ENCODE results near the gene MEOX2.
A peak's percentile ranks its signal among the peaks of the same experiment; 100 is the strongest.

MEOX2 gene

GRCh38 chr7:15692501-15693020, 6.1 kb upstream of the MEOX2 start:
- no peaks in the 10 kb centered on the region for H3K27me3 ChIP-seq
- peaks cover 5% of the 10 kb centered on the region; the same call in 1 of the 2 replicates for H3K9me3 ChIP-seq
- H3K4me3 ChIP-seq, result no peak overlapping the region
- H3K4me2 ChIP-seq, result no peak overlapping the region
- no peak overlapping the region for H3K9ac ChIP-seq
- H3K27ac ChIP-seq, result no peak overlapping the region
- no peaks in the 10 kb centered on the region for H4K20me1 ChIP-seq
- no peaks in the 10 kb centered on the region for H3K4me1 ChIP-seq
- TF ChIP-seq Cebpa-rat (IDR thresholded peaks at IDR 0.05), result no peak
- no peaks in the 10 kb centered on the region for H3K36me3 ChIP-seq

GRCh38 chr7:15688911-15689310, 2.4 kb upstream of the MEOX2 start:
- Histone ChIP-seq H3K27me3 (no peaks in the 10 kb centered on the region), H3K4me2 (no peak overlapping the region)

GRCh38 chr7:15688279-15688626, 1.8 kb upstream of the MEOX2 start:
- Histone ChIP-seq H3K4me3 (no peak overlapping the region), H3K4me2 (no peak overlapping the region), H3K4me1 (no peaks in the 10 kb centered on the region), H3K9ac (no peak overlapping the region), H3K27ac (no peak overlapping the region), H4K20me1 (no peaks in the 10 kb centered on the region), H3K36me3 (no peaks in the 10 kb centered on the region), H3K27me3 (no peaks in the 10 kb centered on the region), H3K9me3 (peaks cover 28% of the 10 kb centered on the region)
- no peak for TF ChIP-seq Cebpa-rat (IDR thresholded peaks at IDR 0.05)

More at GRCh38 chr7:15688911-15689310, 2.4 kb upstream of the MEOX2 start:
- TF ChIP-seq Cebpa-rat (IDR thresholded peaks at IDR 0.05), result no peak
- H3K27ac ChIP-seq, result no peak overlapping the region
- peaks cover 28% of the 10 kb centered on the region for H3K9me3 ChIP-seq
- H3K9ac ChIP-seq, result no peak overlapping the region
- H3K36me3 ChIP-seq, result no peaks in the 10 kb centered on the region
- H4K20me1 ChIP-seq, result no peaks in the 10 kb centered on the region
- H3K4me1 ChIP-seq, result no peaks in the 10 kb centered on the region
- H3K4me3 ChIP-seq, result no peak overlapping the region

GRCh38 chr7:15687546-15688278, 1.2 kb upstream of the MEOX2 start:
- no peak overlapping the region for H3K4me2 ChIP-seq
- H3K27me3 ChIP-seq, result no peaks in the 10 kb centered on the region
- H3K9ac ChIP-seq, result no peak overlapping the region
- no peak overlapping the region for H3K4me3 ChIP-seq
- no peaks in the 10 kb centered on the region for H4K20me1 ChIP-seq
- H3K4me1 ChIP-seq, result no peaks in the 10 kb centered on the region
- H3K27ac ChIP-seq, result no peak overlapping the region
- TF ChIP-seq Cebpa-rat (IDR thresholded peaks at IDR 0.05), result no peak
- no peaks in the 10 kb centered on the region for H3K36me3 ChIP-seq
- H3K9me3 ChIP-seq, result peaks cover 28% of the 10 kb centered on the region

GRCh38 chr7:15686957-15687545, 568 bp upstream of the MEOX2 start:
- no peaks in the 10 kb centered on the region for H3K36me3 ChIP-seq
- H3K4me2 ChIP-seq, result no peak overlapping the region

GRCh38 chr7:15685358-15686294, 857 bp downstream of the MEOX2 start:
- H3K36me3 ChIP-seq, result no peaks in the 10 kb centered on the region
- H3K27ac ChIP-seq, result no peak overlapping the region
- 0 out of 2 replicates have a peak, but pooled peaks have one; percentile 49 for TF ChIP-seq Cebpa-rat (IDR thresholded peaks at IDR 0.05)
- H3K4me1 ChIP-seq, result no peaks in the 10 kb centered on the region
- no peaks in the 10 kb centered on the region for H3K27me3 ChIP-seq
- H3K4me3 ChIP-seq, result no peak overlapping the region
- H3K4me2 ChIP-seq, result no peak overlapping the region
- peaks cover 28% of the 10 kb centered on the region for H3K9me3 ChIP-seq
- no peak overlapping the region for H3K9ac ChIP-seq
- no peaks in the 10 kb centered on the region for H4K20me1 ChIP-seq

More at GRCh38 chr7:15686957-15687545, 568 bp upstream of the MEOX2 start:
- peaks cover 28% of the 10 kb centered on the region for H3K9me3 ChIP-seq
- no peaks in the 10 kb centered on the region for H3K27me3 ChIP-seq
- no peaks in the 10 kb centered on the region for H3K4me1 ChIP-seq
- no peak overlapping the region for H3K27ac ChIP-seq
- H3K9ac ChIP-seq, result no peak overlapping the region
- no peak overlapping the region for H3K4me3 ChIP-seq
- TF ChIP-seq Cebpa-rat (IDR thresholded peaks at IDR 0.05), result no peak
- no peaks in the 10 kb centered on the region for H4K20me1 ChIP-seq

GRCh38 chr7:15684871-15685270, 1.6 kb downstream of the MEOX2 start:
- no peak overlapping the region for H3K4me3 ChIP-seq
- H3K27me3 ChIP-seq, result no peaks in the 10 kb centered on the region
- no peaks in the 10 kb centered on the region for H3K36me3 ChIP-seq
- no peak overlapping the region for H3K4me2 ChIP-seq
- H4K20me1 ChIP-seq, result no peaks in the 10 kb centered on the region
- H3K9me3 ChIP-seq, result peaks cover 28% of the 10 kb centered on the region
- no peaks in the 10 kb centered on the region for H3K4me1 ChIP-seq
- TF ChIP-seq Cebpa-rat (IDR thresholded peaks at IDR 0.05), result no peak
- H3K27ac ChIP-seq, result no peak overlapping the region
- H3K9ac ChIP-seq, result no peak overlapping the region

GRCh38 chr7:15684111-15684800, 2.2 kb downstream of the MEOX2 start:
- no peak overlapping the region for H3K4me3 ChIP-seq
- no peaks in the 10 kb centered on the region for H3K36me3 ChIP-seq
- no peaks in the 10 kb centered on the region for H3K4me1 ChIP-seq
- no peak overlapping the region for H3K4me2 ChIP-seq
- H3K9ac ChIP-seq, result no peak overlapping the region
- H3K27me3 ChIP-seq, result no peaks in the 10 kb centered on the region
- H4K20me1 ChIP-seq, result no peaks in the 10 kb centered on the region
- H3K27ac ChIP-seq, result no peak overlapping the region
- H3K9me3 ChIP-seq, result peaks cover 28% of the 10 kb centered on the region
- TF ChIP-seq Cebpa-rat (IDR thresholded peaks at IDR 0.05), result no peak

- Histone ChIP-seq H4K20me1 (no peaks in the 10 kb centered on the region), H3K27ac (no peak overlapping the region), H3K36me3 (no peaks in the 10 kb centered on the region), H3K9ac (no peak overlapping the region), H3K4me3 (no peak overlapping the region), H3K9me3 (peaks cover 25% of the 10 kb centered on the region), H3K4me2 (no peak overlapping the region), H3K27me3 (no peaks in the 10 kb centered on the region), H3K4me1 (no peaks in the 10 kb centered on the region)
- TF ChIP-seq Cebpa-rat (IDR thresholded peaks at IDR 0.05), result no peak
These were observed 3.7 kb downstream of the MEOX2 start for GRCh38 chr7:15682751-15683245.

Data from BLaER1 (cell line).